Measurements from ENCODE around the gene SRD5A1.

GRCh38 chr5:6642655-6643054 is 9.4 kb downstream of the SRD5A1 start:
- TF ChIP-seq POLR2A (IDR thresholded peaks at IDR 0.05): no peak
- TF ChIP-seq, protein P1, sequence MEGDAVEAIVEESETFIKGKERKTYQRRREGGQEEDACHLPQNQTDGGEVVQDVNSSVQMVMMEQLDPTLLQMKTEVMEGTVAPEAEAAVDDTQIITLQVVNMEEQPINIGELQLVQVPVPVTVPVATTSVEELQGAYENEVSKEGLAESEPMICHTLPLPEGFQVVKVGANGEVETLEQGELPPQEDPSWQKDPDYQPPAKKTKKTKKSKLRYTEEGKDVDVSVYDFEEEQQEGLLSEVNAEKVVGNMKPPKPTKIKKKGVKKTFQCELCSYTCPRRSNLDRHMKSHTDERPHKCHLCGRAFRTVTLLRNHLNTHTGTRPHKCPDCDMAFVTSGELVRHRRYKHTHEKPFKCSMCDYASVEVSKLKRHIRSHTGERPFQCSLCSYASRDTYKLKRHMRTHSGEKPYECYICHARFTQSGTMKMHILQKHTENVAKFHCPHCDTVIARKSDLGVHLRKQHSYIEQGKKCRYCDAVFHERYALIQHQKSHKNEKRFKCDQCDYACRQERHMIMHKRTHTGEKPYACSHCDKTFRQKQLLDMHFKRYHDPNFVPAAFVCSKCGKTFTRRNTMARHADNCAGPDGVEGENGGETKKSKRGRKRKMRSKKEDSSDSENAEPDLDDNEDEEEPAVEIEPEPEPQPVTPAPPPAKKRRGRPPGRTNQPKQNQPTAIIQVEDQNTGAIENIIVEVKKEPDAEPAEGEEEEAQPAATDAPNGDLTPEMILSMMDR (IDR thresholded peaks at IDR 0.05): no peak
- no peak for TF ChIP-seq POLR2AphosphoS5 (IDR thresholded peaks at IDR 0.05)
